GM12878 (cell line): ENCODE results near the gene VEPH1. TPM values are rescaled to one million over a fixed set of nuclear protein-coding genes. Genes with fewer than 3 reads are reported as not detected.

Experiments used
- ATAC-seq: fragments of 200-7000 bp; cut with Tn5 transposase; 3 replicates; pipeline ENCODE4 v1.9.1; 2020; ENCODE audit warnings: mild to moderate bottlenecking, moderate library complexity
- BruUV-seq: library from RNA; stranded (reverse); fragments of 400-500 nt; replicated peaks from 2 replicates; lab custom pipeline; 2021; lab: Mats Ljungman, UMichigan
- CTCF ChIA-PET: fragments of 300-600 bp; sonication (Branson Sonifier 250); formaldehyde crosslinking; extraction: SDS; loops from one replicate; lab custom pipeline; 2021; ENCODE audit warnings: inconsistent platforms; lab: Yijun Ruan, JAX
- POLR2A ChIA-PET: fragments of 350-600 bp; formaldehyde crosslinking; extraction: SDS; loops from one replicate; lab custom pipeline; 2021; ENCODE audit warnings: inconsistent platforms; lab: Charles Lee
- RAD21 ChIA-PET: fragments of 300-600 bp; sonication (Branson Sonifier 250); formaldehyde crosslinking; loops from one replicate; lab custom pipeline; 2023; ENCODE audit warnings: antibody characterized with exemption; ENCODE audit not compliant: unreplicated experiment; lab: Charles Lee
- SMC1A ChIA-PET: fragments of 300-600 bp; sonication (Branson Sonifier 250); formaldehyde crosslinking; loops from one replicate; lab custom pipeline; 2023; ENCODE audit not compliant: unreplicated experiment, uncharacterized antibody; lab: Charles Lee
- DNase-seq: peaks from one replicate; pipeline ENCODE4 v3.0.0-alpha.2; 2011; ENCODE audit warnings: low read depth, low spot score
- FAIRE-seq: peaks from 3 replicates; lab custom pipeline; 2011; peaks lifted over from hg19 to GRCh38; lab: Jason Lieb, UNC
- H2AFZ ChIP-seq: 2 replicates; pipeline ENCODE4 v1.6.0; 2011; ENCODE audit warnings: low read depth, low read length, control low read depth; ENCODE audit not compliant: control insufficient read depth
- H3K27ac ChIP-seq: 2 replicates; pipeline ENCODE4 v1.5.1; 2011; ENCODE audit warnings: control low read depth; ENCODE audit not compliant: control insufficient read depth, insufficient read depth
- H3K27me3 ChIP-seq, 2 experiments: replicated peaks in 1 of 2; 2 replicates each; pipeline versions ENCODE4 v1.6.0 to v1.6.1; 2011; ENCODE audit warnings: low read length in 1 of 2; ENCODE audit not compliant: control insufficient read depth in 2 of 2, insufficient read depth in 2 of 2
- H3K36me3 ChIP-seq, 2 experiments: 2 replicates each; pipeline ENCODE4 v1.5.1; 2011; ENCODE audit warnings: low read length in 1 of 2; ENCODE audit not compliant: control insufficient read depth in 2 of 2, insufficient read depth in 2 of 2
- H3K4me1 ChIP-seq: 2 replicates; pipeline ENCODE4 v1.6.1; 2011; ENCODE audit warnings: mild to moderate bottlenecking, low read length, moderate library complexity, mixed read lengths; ENCODE audit not compliant: control insufficient read depth, insufficient read depth
- H3K4me2 ChIP-seq: 2 replicates; pipeline ENCODE4 v1.6.0; 2011; ENCODE audit warnings: control low read depth; ENCODE audit not compliant: control insufficient read depth, insufficient read depth
- H3K4me3 ChIP-seq: fragments of 200-600 bp; sonication (generic); 2 replicates; pipeline ENCODE4 v1.5.1; 2016
- H3K79me2 ChIP-seq: 2 replicates; pipeline ENCODE4 v1.6.0; 2011; ENCODE audit warnings: low read length; ENCODE audit not compliant: control insufficient read depth, insufficient read depth
- H3K9ac ChIP-seq: 2 replicates; pipeline ENCODE4 v1.8.0; 2011; ENCODE audit warnings: low read length, control low read depth, mixed read lengths; ENCODE audit not compliant: control insufficient read depth, insufficient read depth
- H3K9me3 ChIP-seq: replicated peaks from 3 replicates; pipeline ENCODE4 v1.5.1; 2011; ENCODE audit warnings: mild to moderate bottlenecking, low read length; ENCODE audit not compliant: control insufficient read depth, insufficient read depth
- H4K20me1 ChIP-seq: 2 replicates; pipeline ENCODE4 v1.6.0; 2011; ENCODE audit not compliant: control insufficient read depth, insufficient read depth
- ATF7 ChIP-seq: fragments of 450-650 bp; IDR thresholded peaks from 2 replicates; pipeline ENCODE4 v1.6.1; 2016; ENCODE audit warnings: low read depth, mild to moderate bottlenecking
- CEBPB ChIP-seq, 2 experiments: fragments of 150-350 bp in 1 of 2; IDR thresholded peaks; 2 replicates each; pipeline ENCODE4 v1.6.1; 2012 to 2014; ENCODE audit warnings: low read depth in 2 of 2, low read length in 2 of 2, borderline replicate concordance in 1 of 2, inconsistent platforms in 1 of 2
- HDAC6 ChIP-seq: fragments of 200-600 bp; sonication (generic); IDR thresholded peaks from one replicate; pipeline ENCODE4 v1.8.0; 2017; ENCODE audit warnings: antibody characterized with exemption; ENCODE audit not compliant: unreplicated experiment
- MEF2A ChIP-seq: IDR thresholded peaks from 2 replicates; pipeline ENCODE4 v1.6.1; 2011; ENCODE audit warnings: low read depth, mild to moderate bottlenecking, low read length, moderate library complexity; ENCODE audit not compliant: insufficient read depth
- STAT1 ChIP-seq: fragments of 450-650 bp; conservative IDR thresholded peaks from 2 replicates; pipeline ENCODE4 v1.6.1; 2014; ENCODE audit warnings: antibody characterized with exemption, mild to moderate bottlenecking
- TCF12 ChIP-seq: IDR thresholded peaks from 2 replicates; pipeline ENCODE4 v1.6.1; 2011; ENCODE audit warnings: low read depth, mild to moderate bottlenecking, low read length
- ZNF217 ChIP-seq: fragments of 450-650 bp; IDR thresholded peaks from 2 replicates; pipeline ENCODE4 v1.6.1; 2017; ENCODE audit warnings: antibody characterized with exemption, mild to moderate bottlenecking
- WGBS: methylation state at CpG from one replicate; pipeline ENCODE4 v1.1.6; 2016; ENCODE audit warnings: low lambda C conversion rate; ENCODE audit not compliant: insufficient replicate concordance, insufficient coverage; ENCODE audit errors: missing lambda C conversion rate; 5-methylcytosine and 5-hydroxymethylcytosine counted together
- in situ Hi-C: fragments of 300-500 bp; cut with MboI; formaldehyde crosslinking; loops from 9 replicates; pipeline ENCODE4 v1.14.3; 2018; ENCODE audit warnings: mixed read lengths
- intact Hi-C: fragments of 100-400 bp; cut with micrococcal nuclease; formaldehyde crosslinking; loops from one replicate; pipeline ENCODE4 v1.14.2; 2022; ENCODE audit not compliant: unreplicated experiment
- polyA plus RNA-seq, 11 experiments: library from polyadenylated mRNA; depleted of rRNA in 4 of 11; unstranded in 6 of 11; stranded (reverse) in 5 of 11; fragments of >200 nt; fragmentation: Nextera tagmentation in 4 of 11; fragmentation: Illumina TruSeq in 1 of 11; extraction: Ambion mirVana in 4 of 11; extraction: Trizol in 1 of 11; gene quantifications; 1 replicate in 1 of 11; 2 replicates in 10 of 11; pipeline versions ENCODE4 v1.2.1 to v1.2.3, GENCODE V29; 2011 to 2016; ENCODE audit warnings: inconsistent platforms in 2 of 11, missing spikeins in 2 of 11, low read depth in 1 of 11
- total RNA-seq, 4 experiments: library from RNA; depleted of rRNA in 3 of 4; stranded (reverse); fragments of >200 nt in 3 of 4; fragmentation: Illumina TruSeq in 1 of 4; extraction: Trizol in 1 of 4; gene quantifications; 2 replicates each; pipeline versions ENCODE4 v1.2.1 to v1.2.3, GENCODE V29; 2013 to 2021
- TF ChIP-seq, protein P1 (sequence below): fragments of 450-650 bp; IDR thresholded peaks from 2 replicates; pipeline ENCODE4 v1.6.1; 2018; ENCODE audit warnings: borderline replicate concordance, mild to moderate bottlenecking; ENCODE audit not compliant: partially characterized antibody
- TF ChIP-seq, protein P2 (sequence below): fragments of 450-650 bp; IDR thresholded peaks from 2 replicates; pipeline ENCODE4 v1.6.1; 2016; ENCODE audit warnings: mild to moderate bottlenecking
- TF ChIP-seq, protein P3 (sequence below): IDR thresholded peaks from 2 replicates; pipeline ENCODE4 v1.6.1; 2011; ENCODE audit warnings: borderline replicate concordance, low read depth, mild to moderate bottlenecking, moderate library complexity, low read length; ENCODE audit not compliant: insufficient read depth, poor library complexity, severe bottlenecking
- TF ChIP-seq, protein P4 (sequence below): fragments of 450-650 bp; IDR thresholded peaks from 2 replicates; pipeline ENCODE4 v1.6.1; 2017; ENCODE audit warnings: low read depth, mild to moderate bottlenecking, moderate library complexity

Gene VEPH1
- total and polyA plus RNA-seq, 10 of the 15 experiments (the other 5 are each of a cell fraction or from before 2014, with no cell fraction given): 0.04 to 0.26 (median 0.17) TPM; not detected in 7

DNA sequence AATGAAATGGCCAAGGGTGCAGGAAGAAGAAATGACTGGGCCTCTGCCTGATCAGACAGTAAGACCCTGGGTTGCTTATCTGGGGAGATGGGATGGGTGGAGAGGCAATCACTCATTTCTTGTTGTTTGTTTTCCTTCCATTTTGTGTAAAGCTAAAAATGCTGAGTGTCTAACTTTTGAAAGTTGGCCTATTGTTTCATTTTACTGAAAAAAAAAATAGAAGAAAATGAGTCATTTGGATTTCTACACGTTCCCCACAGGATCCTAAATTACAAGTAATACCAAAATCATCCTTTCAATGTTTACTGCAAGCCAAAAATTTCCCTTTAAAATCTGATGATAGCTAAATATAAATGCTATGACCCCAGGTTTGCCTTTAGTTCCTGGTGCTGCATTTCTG is 36.0 kb downstream of the VEPH1 start (continued):
- TF ChIP-seq, protein P1, sequence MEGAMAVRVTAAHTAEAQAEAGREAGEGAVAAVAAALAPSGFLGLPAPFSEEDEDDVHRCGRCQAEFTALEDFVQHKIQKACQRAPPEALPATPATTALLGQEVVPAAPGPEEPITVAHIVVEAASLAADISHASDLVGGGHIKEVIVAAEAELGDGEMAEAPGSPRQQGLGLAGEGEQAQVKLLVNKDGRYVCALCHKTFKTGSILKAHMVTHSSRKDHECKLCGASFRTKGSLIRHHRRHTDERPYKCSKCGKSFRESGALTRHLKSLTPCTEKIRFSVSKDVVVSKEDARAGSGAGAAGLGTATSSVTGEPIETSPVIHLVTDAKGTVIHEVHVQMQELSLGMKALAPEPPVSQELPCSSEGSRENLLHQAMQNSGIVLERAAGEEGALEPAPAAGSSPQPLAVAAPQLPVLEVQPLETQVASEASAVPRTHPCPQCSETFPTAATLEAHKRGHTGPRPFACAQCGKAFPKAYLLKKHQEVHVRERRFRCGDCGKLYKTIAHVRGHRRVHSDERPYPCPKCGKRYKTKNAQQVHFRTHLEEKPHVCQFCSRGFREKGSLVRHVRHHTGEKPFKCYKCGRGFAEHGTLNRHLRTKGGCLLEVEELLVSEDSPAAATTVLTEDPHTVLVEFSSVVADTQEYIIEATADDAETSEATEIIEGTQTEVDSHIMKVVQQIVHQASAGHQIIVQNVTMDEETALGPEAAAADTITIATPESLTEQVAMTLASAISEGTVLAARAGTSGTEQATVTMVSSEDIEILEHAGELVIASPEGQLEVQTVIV: no peak
- no peak for TF ChIP-seq HDAC6
- no peak for TF ChIP-seq STAT1
- TF ChIP-seq ATF7: no peak
- TF ChIP-seq ZNF217: no peak

DNA sequence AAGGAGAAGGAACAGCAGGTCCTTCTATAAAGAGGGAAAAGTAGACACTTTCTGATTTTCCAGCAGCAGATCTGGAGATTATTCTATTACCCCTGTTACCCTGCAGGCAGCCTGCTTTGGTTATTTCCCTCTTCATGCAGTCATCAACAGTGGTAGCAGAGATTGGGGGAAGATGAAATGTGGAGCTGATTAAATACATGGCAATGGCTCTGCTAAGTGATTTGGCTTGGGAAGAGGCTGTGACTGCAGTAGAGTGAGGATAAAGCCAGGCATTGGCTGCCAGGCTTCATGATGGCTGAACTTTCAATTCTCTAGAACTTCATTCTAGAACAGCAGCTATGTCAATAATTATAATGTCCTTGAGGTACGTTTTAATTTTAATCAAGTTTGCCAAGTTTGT is 37.5 kb downstream of the VEPH1 start:
- BruUV-seq: no TSS peak
- no peak for ATAC-seq
- CTCF ChIA-PET: interaction anchor here (0.9 to 1.3 kb wide), 2 partner anchors 10 to 18 kb away, joined by 3 read pairs; no protein-coding TSS in a partner anchor
- no peaks in the 10 kb centered on the region for H3K36me3 ChIP-seq
- H3K9me3 ChIP-seq: no peaks in the 10 kb centered on the region
- no peak for FAIRE-seq
- WGBS: 25% methylated on average over 1 of the region's 1 CpG
- intact Hi-C loops: no loop called here
- POLR2A ChIA-PET: no interaction called here
- no peaks in the 10 kb centered on the region for H4K20me1 ChIP-seq
- H3K4me1 ChIP-seq: no peaks in the 10 kb centered on the region
- no peak overlapping the region for H3K4me2 ChIP-seq
- H3K27me3 ChIP-seq: no peaks in the 10 kb centered on the region; a peak in 2 of 4 replicates
- RAD21 ChIA-PET: no interaction called here
- no peak overlapping the region for H2AFZ ChIP-seq
- in situ Hi-C loops: no loop called here
- H3K27ac ChIP-seq: no peak overlapping the region
- no peak overlapping the region for H3K9ac ChIP-seq
- SMC1A ChIA-PET: interaction anchor here (2.1 kb wide), 1 partner anchor 16 kb away, joined by 7 read pairs; no protein-coding TSS in a partner anchor
- H3K79me2 ChIP-seq: no peaks in the 10 kb centered on the region
- H3K4me3 ChIP-seq: no peak overlapping the region
- no peak for DNase-seq
- TF ChIP-seq CEBPB (IDR thresholded peaks at IDR 0.05; ENCODE audit: borderline replicate concordance in 1 of 2, low read depth in 2 of 2, low read length in 2 of 2) (no peak), MEF2A (no peak), TCF12 (no peak)
- TF ChIP-seq, protein P2, sequence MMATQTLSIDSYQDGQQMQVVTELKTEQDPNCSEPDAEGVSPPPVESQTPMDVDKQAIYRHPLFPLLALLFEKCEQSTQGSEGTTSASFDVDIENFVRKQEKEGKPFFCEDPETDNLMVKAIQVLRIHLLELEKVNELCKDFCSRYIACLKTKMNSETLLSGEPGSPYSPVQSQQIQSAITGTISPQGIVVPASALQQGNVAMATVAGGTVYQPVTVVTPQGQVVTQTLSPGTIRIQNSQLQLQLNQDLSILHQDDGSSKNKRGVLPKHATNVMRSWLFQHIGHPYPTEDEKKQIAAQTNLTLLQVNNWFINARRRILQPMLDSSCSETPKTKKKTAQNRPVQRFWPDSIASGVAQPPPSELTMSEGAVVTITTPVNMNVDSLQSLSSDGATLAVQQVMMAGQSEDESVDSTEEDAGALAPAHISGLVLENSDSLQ: no peak
- TF ChIP-seq, protein P3, sequence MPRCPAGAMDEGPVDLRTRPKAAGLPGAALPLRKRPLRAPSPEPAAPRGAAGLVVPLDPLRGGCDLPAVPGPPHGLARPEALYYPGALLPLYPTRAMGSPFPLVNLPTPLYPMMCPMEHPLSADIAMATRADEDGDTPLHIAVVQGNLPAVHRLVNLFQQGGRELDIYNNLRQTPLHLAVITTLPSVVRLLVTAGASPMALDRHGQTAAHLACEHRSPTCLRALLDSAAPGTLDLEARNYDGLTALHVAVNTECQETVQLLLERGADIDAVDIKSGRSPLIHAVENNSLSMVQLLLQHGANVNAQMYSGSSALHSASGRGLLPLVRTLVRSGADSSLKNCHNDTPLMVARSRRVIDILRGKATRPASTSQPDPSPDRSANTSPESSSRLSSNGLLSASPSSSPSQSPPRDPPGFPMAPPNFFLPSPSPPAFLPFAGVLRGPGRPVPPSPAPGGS: no peak
- TF ChIP-seq, protein P4, sequence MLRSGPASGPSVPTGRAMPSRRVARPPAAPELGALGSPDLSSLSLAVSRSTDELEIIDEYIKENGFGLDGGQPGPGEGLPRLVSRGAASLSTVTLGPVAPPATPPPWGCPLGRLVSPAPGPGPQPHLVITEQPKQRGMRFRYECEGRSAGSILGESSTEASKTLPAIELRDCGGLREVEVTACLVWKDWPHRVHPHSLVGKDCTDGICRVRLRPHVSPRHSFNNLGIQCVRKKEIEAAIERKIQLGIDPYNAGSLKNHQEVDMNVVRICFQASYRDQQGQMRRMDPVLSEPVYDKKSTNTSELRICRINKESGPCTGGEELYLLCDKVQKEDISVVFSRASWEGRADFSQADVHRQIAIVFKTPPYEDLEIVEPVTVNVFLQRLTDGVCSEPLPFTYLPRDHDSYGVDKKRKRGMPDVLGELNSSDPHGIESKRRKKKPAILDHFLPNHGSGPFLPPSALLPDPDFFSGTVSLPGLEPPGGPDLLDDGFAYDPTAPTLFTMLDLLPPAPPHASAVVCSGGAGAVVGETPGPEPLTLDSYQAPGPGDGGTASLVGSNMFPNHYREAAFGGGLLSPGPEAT: no peak
